ENCODE results near the gene EXT2. TPM values are rescaled to one million over a fixed set of nuclear protein-coding genes. Genes with fewer than 3 reads are reported as not detected.

Gene EXT2
- total and polyA plus RNA-seq, 2 donors from 2014 or later, result 29.8 to 54.1 TPM

DNA sequence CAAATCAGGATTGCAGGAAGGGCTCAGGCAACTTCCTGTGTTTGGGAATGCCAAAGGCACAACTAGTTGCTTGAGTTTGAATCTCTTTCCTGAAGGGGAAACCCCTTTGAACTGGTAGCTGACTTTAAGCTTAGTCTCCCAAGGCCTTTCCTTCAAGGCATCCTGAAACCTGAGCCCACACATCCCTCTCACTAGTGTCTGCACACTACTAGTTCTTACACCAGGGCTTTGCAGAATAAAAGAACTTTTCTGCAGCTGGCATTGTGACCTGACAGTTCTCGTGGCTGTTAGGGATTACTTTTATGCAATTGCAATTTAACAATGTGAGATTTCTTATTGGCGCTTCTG is 95.4 kb downstream of the EXT2 start:
- no peak overlapping the region for H3K4me3 ChIP-seq (ENCODE audit: low read length in 3 of 3)
- peaks cover 0 to 7% (median 0%) of the 10 kb centered on the region in 3 donors for H3K4me1 ChIP-seq (ENCODE audit: control insufficient read depth in 2 of 3, insufficient read depth in 2 of 3, low read depth in 1 of 3, low read length in 3 of 3)
- no peak overlapping the region for H3K27ac ChIP-seq (ENCODE audit: low read depth in 2 of 2, low read length in 2 of 2)
- no peak overlapping the region for H3K9ac ChIP-seq (ENCODE audit: low read length in 3 of 3)
- DNase-seq (peak in 2 of 5 donors; percentile 14 to 18), FAIRE-seq (no peak)
- intact Hi-C loops (cut with DNase I), result no loop called here
- TF ChIP-seq, protein P1, sequence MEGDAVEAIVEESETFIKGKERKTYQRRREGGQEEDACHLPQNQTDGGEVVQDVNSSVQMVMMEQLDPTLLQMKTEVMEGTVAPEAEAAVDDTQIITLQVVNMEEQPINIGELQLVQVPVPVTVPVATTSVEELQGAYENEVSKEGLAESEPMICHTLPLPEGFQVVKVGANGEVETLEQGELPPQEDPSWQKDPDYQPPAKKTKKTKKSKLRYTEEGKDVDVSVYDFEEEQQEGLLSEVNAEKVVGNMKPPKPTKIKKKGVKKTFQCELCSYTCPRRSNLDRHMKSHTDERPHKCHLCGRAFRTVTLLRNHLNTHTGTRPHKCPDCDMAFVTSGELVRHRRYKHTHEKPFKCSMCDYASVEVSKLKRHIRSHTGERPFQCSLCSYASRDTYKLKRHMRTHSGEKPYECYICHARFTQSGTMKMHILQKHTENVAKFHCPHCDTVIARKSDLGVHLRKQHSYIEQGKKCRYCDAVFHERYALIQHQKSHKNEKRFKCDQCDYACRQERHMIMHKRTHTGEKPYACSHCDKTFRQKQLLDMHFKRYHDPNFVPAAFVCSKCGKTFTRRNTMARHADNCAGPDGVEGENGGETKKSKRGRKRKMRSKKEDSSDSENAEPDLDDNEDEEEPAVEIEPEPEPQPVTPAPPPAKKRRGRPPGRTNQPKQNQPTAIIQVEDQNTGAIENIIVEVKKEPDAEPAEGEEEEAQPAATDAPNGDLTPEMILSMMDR (IDR thresholded peaks at IDR 0.05; ENCODE audit: borderline replicate concordance, extremely low read depth, insufficient read depth), result no peak
- H3K9me3 ChIP-seq (ENCODE audit: control insufficient read depth in 2 of 3, insufficient read depth in 1 of 3, low read length in 3 of 3), result peaks cover 0 to 17% (median 0%) of the 10 kb centered on the region in 3 donors
- H3K36me3 ChIP-seq (ENCODE audit: control insufficient read depth in 2 of 3, insufficient read depth in 3 of 3, low read length in 3 of 3), result no peaks in the 10 kb centered on the region
- no peaks in the 10 kb centered on the region for H3K27me3 ChIP-seq (ENCODE audit: control insufficient read depth, insufficient read depth, low read length)

DNA sequence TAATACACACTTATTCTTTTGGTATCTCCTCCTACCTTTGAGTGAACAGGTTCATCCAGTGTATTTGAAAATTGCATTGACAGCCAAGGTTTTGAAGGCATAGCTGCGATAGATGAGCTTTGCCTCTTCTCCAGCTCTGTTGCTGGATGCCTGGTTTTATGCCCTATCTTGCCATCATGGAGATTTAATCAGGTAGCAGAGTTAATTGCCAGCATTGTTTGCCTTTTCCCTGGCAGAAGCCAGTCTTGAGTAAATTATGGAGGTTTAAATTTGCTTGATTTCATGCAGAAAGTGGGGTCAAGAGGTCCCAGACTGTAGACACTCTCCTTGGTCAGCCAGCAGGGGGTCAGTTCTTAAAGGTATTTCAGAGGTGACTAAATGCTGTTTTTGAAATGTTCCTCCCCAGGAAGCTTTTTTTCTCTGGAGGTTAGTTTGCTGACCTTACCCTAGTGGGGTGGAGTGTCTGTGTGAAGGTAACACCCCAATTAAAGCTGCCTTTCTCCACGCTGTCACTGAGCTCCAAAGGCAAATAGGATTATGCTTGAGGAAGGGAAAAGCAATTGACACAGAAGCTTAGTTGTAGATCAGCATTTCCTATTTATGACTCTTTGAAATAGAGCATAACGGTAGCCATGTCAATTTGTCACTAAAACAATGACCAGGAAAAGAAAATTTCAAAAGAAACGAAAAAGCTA is 96.0 kb downstream of the EXT2 start:
- Histone ChIP-seq H3K9ac (ENCODE audit: low read length in 3 of 3) (no peak overlapping the region), H3K36me3 (ENCODE audit: control insufficient read depth in 2 of 3, insufficient read depth in 3 of 3, low read length in 3 of 3) (no peaks in the 10 kb centered on the region), H3K4me3 (ENCODE audit: low read length in 3 of 3) (no peak overlapping the region), H3K27ac (ENCODE audit: low read depth in 2 of 2, low read length in 2 of 2) (no peak overlapping the region), H3K9me3 (ENCODE audit: control insufficient read depth in 2 of 3, insufficient read depth in 1 of 3, low read length in 3 of 3) (peaks cover 0 to 17% (median 0%) of the 10 kb centered on the region in 3 donors), H3K4me1 (ENCODE audit: control insufficient read depth in 2 of 3, insufficient read depth in 2 of 3, low read depth in 1 of 3, low read length in 3 of 3) (peaks cover 0 to 7% (median 0%) of the 10 kb centered on the region in 3 donors), H3K27me3 (ENCODE audit: control insufficient read depth, insufficient read depth, low read length) (no peaks in the 10 kb centered on the region)
- intact Hi-C loops (cut with DNase I), result no loop called here
- FAIRE-seq, result no peak
- TF ChIP-seq, protein P1 (IDR thresholded peaks at IDR 0.05; ENCODE audit: borderline replicate concordance, extremely low read depth, insufficient read depth), result no peak
- DNase-seq, result no peak

DNA sequence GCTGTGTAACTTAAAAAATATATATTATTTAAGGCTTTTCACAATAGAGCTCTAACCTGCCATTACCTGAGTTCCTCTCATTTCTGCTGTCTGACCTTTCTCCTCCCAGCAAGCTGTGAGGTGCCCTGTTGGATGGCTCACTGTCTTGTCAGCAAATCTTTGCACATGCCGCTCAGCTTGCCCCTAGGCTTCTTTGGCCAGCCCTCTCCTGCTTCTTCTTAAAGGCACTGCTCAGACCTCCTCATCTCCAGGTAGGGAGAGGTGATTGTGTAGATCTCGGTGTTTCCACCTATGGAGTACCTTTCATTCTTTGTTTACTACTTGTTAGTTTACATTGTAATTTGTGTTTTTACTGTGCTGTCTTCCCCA is 96.5 kb downstream of the EXT2 start:
- no peaks in the 10 kb centered on the region for H3K27me3 ChIP-seq (ENCODE audit: control insufficient read depth, insufficient read depth, low read length)
- no peak for DNase-seq
- H3K9me3 ChIP-seq (ENCODE audit: control insufficient read depth in 2 of 3, insufficient read depth in 1 of 3, low read length in 3 of 3), result peaks cover 0 to 17% (median 0%) of the 10 kb centered on the region in 3 donors
- no peak for FAIRE-seq
- TF ChIP-seq, protein P1 (IDR thresholded peaks at IDR 0.05; ENCODE audit: borderline replicate concordance, extremely low read depth, insufficient read depth), result no peak
- no peaks in the 10 kb centered on the region for H3K36me3 ChIP-seq (ENCODE audit: control insufficient read depth in 2 of 3, insufficient read depth in 3 of 3, low read length in 3 of 3)
- no peak overlapping the region for H3K4me3 ChIP-seq (ENCODE audit: low read length in 3 of 3)
- intact Hi-C loops (cut with DNase I), result no loop called here
- peaks cover 0 to 7% (median 0%) of the 10 kb centered on the region in 3 donors for H3K4me1 ChIP-seq (ENCODE audit: control insufficient read depth in 2 of 3, insufficient read depth in 2 of 3, low read depth in 1 of 3, low read length in 3 of 3)
- no peak overlapping the region for H3K9ac ChIP-seq (ENCODE audit: low read length in 3 of 3)
- H3K27ac ChIP-seq (ENCODE audit: low read depth in 2 of 2, low read length in 2 of 2), result no peak overlapping the region

Data from kidney (tissue), 14 donors.